SH-SY5Y (cell line): ENCODE measurements around the gene UBR1.

Source experiments
- GATA2 ChIP-seq: IDR thresholded peaks from 2 replicates; pipeline ENCODE4 v1.6.1; 2011; ENCODE audit warnings: mild to moderate bottlenecking, low read depth, low read length
- GATA3 ChIP-seq: IDR thresholded peaks from 2 replicates; pipeline ENCODE4 v1.6.1; 2011; ENCODE audit warnings: low read depth, mild to moderate bottlenecking, low read length, moderate library complexity

GRCh38 chr15:42915654-42916315 is 190.1 kb downstream of the UBR1 start:
- no peak for TF ChIP-seq GATA3
- TF ChIP-seq GATA2: no peak
